ENCODE measurements around the gene TLCD5. TPM values are rescaled to one million over a fixed set of nuclear protein-coding genes. Genes with fewer than 3 reads are reported as not detected.
A peak's percentile ranks its signal among the peaks of the same experiment; 100 is the strongest.

Gene TLCD5
- total and polyA plus RNA-seq, 8 donors, result 0.58 to 81.2 (median 1.8) TPM; not detected in 1

DNA sequence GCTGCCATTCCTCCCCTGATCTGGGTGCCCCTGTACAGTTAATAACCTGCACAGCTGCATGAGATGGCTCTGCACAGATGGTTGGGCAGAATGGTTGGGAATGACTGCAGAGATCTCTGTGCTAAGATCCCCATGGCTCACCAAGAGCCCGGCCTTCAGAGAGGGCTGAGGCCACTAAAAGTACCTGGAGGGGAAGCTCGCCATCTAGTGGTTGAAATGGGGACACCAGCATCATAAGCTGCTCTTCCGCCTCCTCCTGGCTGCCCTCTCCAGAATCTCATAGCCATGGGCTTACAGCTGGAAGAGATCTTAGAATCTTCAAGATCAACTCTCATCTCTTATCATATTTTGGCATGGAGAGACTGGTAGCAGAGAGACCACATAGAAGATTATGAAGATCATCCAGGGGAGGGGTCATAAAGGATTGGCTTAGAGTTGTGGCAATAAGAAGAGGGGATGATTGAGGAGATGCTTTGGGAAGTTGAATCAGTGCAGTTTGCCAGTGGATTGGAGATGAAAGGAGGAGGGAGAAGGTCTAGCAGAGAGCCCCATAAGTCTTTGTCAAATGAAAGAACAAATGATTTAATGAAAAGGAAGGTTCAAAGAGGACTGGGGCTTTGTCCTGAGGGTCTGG lies 22.0 kb upstream of the TLCD5 start:
- TF ChIP-seq, protein P1, sequence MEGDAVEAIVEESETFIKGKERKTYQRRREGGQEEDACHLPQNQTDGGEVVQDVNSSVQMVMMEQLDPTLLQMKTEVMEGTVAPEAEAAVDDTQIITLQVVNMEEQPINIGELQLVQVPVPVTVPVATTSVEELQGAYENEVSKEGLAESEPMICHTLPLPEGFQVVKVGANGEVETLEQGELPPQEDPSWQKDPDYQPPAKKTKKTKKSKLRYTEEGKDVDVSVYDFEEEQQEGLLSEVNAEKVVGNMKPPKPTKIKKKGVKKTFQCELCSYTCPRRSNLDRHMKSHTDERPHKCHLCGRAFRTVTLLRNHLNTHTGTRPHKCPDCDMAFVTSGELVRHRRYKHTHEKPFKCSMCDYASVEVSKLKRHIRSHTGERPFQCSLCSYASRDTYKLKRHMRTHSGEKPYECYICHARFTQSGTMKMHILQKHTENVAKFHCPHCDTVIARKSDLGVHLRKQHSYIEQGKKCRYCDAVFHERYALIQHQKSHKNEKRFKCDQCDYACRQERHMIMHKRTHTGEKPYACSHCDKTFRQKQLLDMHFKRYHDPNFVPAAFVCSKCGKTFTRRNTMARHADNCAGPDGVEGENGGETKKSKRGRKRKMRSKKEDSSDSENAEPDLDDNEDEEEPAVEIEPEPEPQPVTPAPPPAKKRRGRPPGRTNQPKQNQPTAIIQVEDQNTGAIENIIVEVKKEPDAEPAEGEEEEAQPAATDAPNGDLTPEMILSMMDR (IDR thresholded peaks at IDR 0.05), result peak in 5 of 7 experiments; percentile 48 to 80 (median 77)
- no peak for TF ChIP-seq POLR2AphosphoS5 (IDR thresholded peaks at IDR 0.05)
- WGBS, 5 donors, result 23 to 32% (median 26%) methylated on average over 3 of the region's 3 CpGs
- peak; percentile 78 to 90 for DNase-seq
- Histone ChIP-seq H3K27ac (peak overlapping the region in 4 of 5 donors; percentile 64 to 75 (median 70)), H3K4me1 (peaks cover 3 to 30% (median 26%) of the 10 kb centered on the region in 4 donors), H3K9me3 (no peaks in the 10 kb centered on the region), H3K36me3 (no peaks in the 10 kb centered on the region), H3K4me3 (no peak overlapping the region), H3K27me3 (peaks cover 0 to 8% (median 3%) of the 10 kb centered on the region in 3 donors)
- intact Hi-C loops (cut with DNase I; ENCODE audit: low total_unique reads), result no loop called here

DNA sequence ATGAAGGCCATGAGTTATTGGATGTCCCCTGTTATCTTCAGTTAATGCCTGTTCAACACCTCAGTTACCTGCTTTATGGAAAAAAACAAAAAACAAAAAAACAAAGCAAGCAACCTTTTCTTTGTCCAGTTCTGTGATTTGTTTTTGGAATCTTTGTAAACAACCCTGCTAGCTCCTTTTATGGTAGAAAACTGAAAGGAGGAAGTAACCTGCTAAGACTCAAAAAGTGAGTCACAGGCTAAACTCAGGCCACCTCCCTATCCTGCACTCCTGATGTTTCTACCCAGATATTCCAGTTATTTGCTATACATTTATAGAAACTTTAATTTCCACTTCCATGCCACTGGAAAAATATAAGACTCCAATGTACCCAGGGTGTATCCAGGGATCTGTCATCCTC lies 20.6 kb upstream of the TLCD5 start:
- Histone ChIP-seq H3K27ac (peak overlapping the region in 2 of 5 donors; percentile 61 to 73), H3K4me1 (peaks cover 3 to 30% (median 25%) of the 10 kb centered on the region in 4 donors), H3K36me3 (no peaks in the 10 kb centered on the region), H3K27me3 (peaks cover 0 to 4% (median 0%) of the 10 kb centered on the region in 3 donors), H3K9me3 (no peaks in the 10 kb centered on the region), H3K4me3 (no peak overlapping the region)
- intact Hi-C loops (cut with DNase I; ENCODE audit: low total_unique reads), result no loop called here
- TF ChIP-seq, protein P1 (IDR thresholded peaks at IDR 0.05), result no peak
- TF ChIP-seq POLR2A (IDR thresholded peaks at IDR 0.05), result no peak
- TF ChIP-seq EP300 (IDR thresholded peaks at IDR 0.05), result no peak
- no peak for TF ChIP-seq POLR2AphosphoS5 (IDR thresholded peaks at IDR 0.05)
- DNase-seq, result peak in 1 of 2 donors; percentile 60

- H3K27ac ChIP-seq, result peak overlapping the region in 3 of 5 donors; percentile 59 to 69 (median 61)
- H3K9me3 ChIP-seq, result no peaks in the 10 kb centered on the region
- no peaks in the 10 kb centered on the region for H3K36me3 ChIP-seq
- TF ChIP-seq EP300 (IDR thresholded peaks at IDR 0.05) (no peak), POLR2A (IDR thresholded peaks at IDR 0.05) (no peak), POLR2AphosphoS5 (IDR thresholded peaks at IDR 0.05) (no peak)
- TF ChIP-seq, protein P1 (IDR thresholded peaks at IDR 0.05), result no peak
- no peaks in the 10 kb centered on the region for H3K27me3 ChIP-seq
- intact Hi-C loops (cut with DNase I; ENCODE audit: low total_unique reads), result no loop called here
- no peak overlapping the region for H3K4me3 ChIP-seq
- 60 to 72% (median 68%) methylated on average over 12 of the region's 12 CpGs for WGBS, 5 donors
- H3K4me1 ChIP-seq, result peaks cover 0 to 25% (median 19%) of the 10 kb centered on the region in 4 donors
- DNase-seq, result peak; percentile 40 to 52
These were observed 19.8 kb upstream of the TLCD5 start for GRCh38 chr11:120305286-120305685.

DNA sequence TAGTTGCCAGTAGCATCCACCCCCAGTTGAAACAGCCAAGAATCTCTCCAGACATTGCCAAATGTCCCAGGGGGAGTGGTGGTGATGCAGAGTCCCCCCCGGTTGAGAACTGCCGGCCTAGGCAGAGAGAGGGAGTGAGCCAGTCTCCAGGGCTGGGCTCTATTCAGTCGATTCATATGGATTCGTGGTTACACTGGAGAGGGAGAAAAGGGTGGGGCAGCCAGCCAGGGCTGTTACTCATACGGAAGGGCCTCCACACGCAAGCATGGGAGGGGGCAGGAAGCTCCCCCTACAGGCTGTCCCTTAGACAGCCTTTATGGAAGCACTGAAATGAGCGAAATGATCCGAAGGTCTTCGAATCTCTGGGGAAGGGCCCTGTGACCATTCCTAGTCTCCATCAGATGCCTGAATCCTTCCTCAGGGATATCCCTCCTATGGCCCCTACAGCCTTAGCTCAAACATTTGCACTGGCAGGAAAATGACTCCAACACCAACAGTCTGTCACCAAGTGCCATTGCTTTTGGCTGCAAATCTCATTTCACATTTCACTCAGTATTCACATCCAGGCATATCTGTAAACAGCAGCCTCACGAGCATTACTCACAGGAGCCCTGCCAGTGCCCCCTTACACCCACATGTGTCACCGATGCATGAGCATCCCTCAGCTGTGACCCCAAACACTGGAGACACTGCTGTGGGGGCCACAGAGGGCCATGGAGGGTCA lies 18.4 kb upstream of the TLCD5 start:
- H3K27ac ChIP-seq, result no peak overlapping the region
- intact Hi-C loops (cut with DNase I; ENCODE audit: low total_unique reads), result no loop called here
- H3K4me3 ChIP-seq, result no peak overlapping the region
- TF ChIP-seq POLR2A (IDR thresholded peaks at IDR 0.05) (no peak), POLR2AphosphoS5 (IDR thresholded peaks at IDR 0.05) (peak in 1 of 3 donors; percentile 48)
- peaks cover 0 to 30% (median 17%) of the 10 kb centered on the region in 4 donors for H3K4me1 ChIP-seq
- WGBS, 5 donors, result 51 to 57% (median 53%) methylated on average over 10 to 11 of the region's 11 CpGs
- H3K36me3 ChIP-seq, result no peaks in the 10 kb centered on the region
- H3K9me3 ChIP-seq, result no peaks in the 10 kb centered on the region
- peak; percentile 69 to 79 for DNase-seq
- H3K27me3 ChIP-seq, result no peaks in the 10 kb centered on the region

All from stomach (tissue), 9 donors.